HUES6 (cell line): ENCODE data around the gene CRACR2A.
A peak's percentile ranks its signal among the peaks of the same experiment; 100 is the strongest.

Experiments
- H3K27ac ChIP-seq: 2 replicates; pipeline ENCODE4 v1.7.0; 2013; ENCODE audit warnings: low read depth, mild to moderate bottlenecking, low read length, inconsistent platforms
- H3K27me3 ChIP-seq: 2 replicates; pipeline ENCODE4 v1.6.1; 2013; ENCODE audit warnings: low read length; ENCODE audit not compliant: control insufficient read depth, insufficient read depth
- H3K36me3 ChIP-seq: 2 replicates; pipeline ENCODE4 v1.6.1; 2013; ENCODE audit warnings: low read length; ENCODE audit not compliant: control insufficient read depth, insufficient read depth
- H3K4me1 ChIP-seq: 2 replicates; pipeline ENCODE4 v1.6.1; 2013; ENCODE audit warnings: low read length; ENCODE audit not compliant: control insufficient read depth, insufficient read depth
- H3K4me3 ChIP-seq: 2 replicates; pipeline ENCODE4 v1.5.1; 2013; ENCODE audit warnings: low read depth, low read length
- H3K9ac ChIP-seq: one replicate; pipeline ENCODE4 v1.6.1; 2013; ENCODE audit warnings: mild to moderate bottlenecking, low read length
- H3K9me3 ChIP-seq: 2 replicates; pipeline ENCODE4 v1.6.1; 2013; ENCODE audit warnings: low read depth, low read length; ENCODE audit not compliant: control insufficient read depth, insufficient read depth

CRACR2A gene

DNA sequence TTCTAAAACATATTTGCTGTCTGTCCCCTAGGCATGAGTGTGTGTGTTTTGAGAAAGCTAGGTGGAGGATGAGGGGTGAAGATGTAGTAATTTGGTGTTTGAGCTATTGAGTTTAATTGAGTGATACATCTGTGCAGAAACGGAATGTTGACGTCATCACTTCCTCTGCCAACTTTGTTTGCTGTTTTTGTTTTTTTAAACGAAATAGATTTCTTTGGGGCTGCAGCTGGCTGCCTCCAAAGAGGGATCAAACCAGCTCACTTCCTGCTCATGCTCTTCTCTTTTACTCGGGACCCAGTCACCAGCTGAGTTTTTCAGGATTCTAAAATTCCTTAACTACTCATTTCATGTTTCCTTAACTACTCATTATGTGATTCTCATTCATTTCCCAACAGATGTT, 19.5 kb upstream of the CRACR2A start:
- H3K4me3 ChIP-seq, result no peak overlapping the region
- no peak overlapping the region for H3K27ac ChIP-seq
- no peaks in the 10 kb centered on the region for H3K27me3 ChIP-seq
- no peak overlapping the region for H3K9ac ChIP-seq
- no peaks in the 10 kb centered on the region for H3K36me3 ChIP-seq
- no peaks in the 10 kb centered on the region for H3K9me3 ChIP-seq
- H3K4me1 ChIP-seq, result no peaks in the 10 kb centered on the region

DNA sequence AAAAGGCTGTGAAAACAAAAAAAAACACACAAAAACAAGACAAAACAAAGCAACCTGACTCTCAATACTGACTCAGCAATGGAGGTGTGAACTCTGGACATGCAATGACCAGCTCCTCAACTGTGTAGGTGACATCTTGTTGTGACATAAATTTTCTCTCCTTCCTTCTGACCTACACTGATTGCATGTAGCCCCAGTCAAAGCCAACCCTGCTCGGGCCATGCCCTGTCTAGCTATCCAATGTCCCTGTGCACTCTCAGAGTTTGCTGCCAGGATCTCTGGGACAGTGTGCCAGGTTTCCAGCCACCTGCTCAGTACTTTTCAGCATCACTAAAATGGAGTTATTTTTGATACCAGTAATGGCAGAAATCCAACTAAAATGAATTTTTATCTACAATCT, 18.9 kb upstream of the CRACR2A start:
- no peak overlapping the region for H3K27ac ChIP-seq

DNA sequence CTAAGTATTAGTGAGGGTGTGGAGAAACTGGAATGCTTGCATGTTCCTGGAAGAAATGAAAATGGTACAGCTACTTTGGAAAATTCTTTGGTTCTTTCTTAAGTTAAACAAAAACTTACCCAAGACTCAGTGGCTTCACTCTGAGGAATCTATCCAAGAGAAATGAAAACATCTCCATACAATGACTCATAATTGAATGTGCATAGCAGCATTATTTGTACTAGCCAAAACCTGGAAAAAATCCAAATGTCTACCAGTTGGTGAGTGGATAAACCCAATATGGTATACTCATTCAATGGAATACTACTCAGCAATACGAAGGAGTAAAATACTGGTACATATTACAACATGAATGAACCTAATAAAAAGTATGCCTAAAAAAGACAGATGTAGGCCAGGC, 18.0 kb upstream of the CRACR2A start:
- H3K27ac ChIP-seq, result no peak overlapping the region
- no peaks in the 10 kb centered on the region for H3K27me3 ChIP-seq
- no peak overlapping the region for H3K9ac ChIP-seq
- H3K4me3 ChIP-seq, result no peak overlapping the region
- H3K9me3 ChIP-seq, result no peaks in the 10 kb centered on the region
- H3K4me1 ChIP-seq, result no peaks in the 10 kb centered on the region
- H3K36me3 ChIP-seq, result no peaks in the 10 kb centered on the region

More for the DNA sequence above, 18.9 kb upstream of the CRACR2A start:
- Histone ChIP-seq H3K9me3 (no peaks in the 10 kb centered on the region), H3K36me3 (no peaks in the 10 kb centered on the region), H3K4me1 (no peaks in the 10 kb centered on the region), H3K27me3 (no peaks in the 10 kb centered on the region), H3K4me3 (no peak overlapping the region), H3K9ac (no peak overlapping the region)

DNA sequence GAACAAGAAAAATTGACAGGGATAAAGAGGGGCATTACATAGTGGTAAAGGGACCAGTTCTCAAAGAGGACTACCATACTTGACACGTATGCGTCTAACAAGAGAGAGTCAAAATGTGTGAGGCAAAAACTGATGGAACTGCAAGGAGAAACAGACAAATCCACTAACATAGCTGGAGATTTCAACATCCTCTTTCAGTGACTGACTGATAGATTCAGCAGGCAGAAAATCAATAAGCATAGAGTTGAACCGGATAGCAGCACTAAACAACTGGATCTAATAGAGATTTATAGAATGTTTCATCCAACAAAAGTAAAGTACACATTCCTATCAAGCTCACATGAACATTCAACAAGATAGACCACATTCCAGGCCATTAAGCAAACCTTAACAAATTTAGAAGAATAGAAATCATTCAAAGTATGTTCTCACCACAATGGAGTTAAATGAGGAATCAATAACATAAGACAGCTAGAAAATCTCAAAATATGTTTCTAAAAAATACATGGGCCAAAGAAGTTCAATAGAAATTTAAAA, 16.1 kb upstream of the CRACR2A start:
- Histone ChIP-seq H3K9me3 (no peaks in the 10 kb centered on the region), H3K27me3 (no peaks in the 10 kb centered on the region)

DNA sequence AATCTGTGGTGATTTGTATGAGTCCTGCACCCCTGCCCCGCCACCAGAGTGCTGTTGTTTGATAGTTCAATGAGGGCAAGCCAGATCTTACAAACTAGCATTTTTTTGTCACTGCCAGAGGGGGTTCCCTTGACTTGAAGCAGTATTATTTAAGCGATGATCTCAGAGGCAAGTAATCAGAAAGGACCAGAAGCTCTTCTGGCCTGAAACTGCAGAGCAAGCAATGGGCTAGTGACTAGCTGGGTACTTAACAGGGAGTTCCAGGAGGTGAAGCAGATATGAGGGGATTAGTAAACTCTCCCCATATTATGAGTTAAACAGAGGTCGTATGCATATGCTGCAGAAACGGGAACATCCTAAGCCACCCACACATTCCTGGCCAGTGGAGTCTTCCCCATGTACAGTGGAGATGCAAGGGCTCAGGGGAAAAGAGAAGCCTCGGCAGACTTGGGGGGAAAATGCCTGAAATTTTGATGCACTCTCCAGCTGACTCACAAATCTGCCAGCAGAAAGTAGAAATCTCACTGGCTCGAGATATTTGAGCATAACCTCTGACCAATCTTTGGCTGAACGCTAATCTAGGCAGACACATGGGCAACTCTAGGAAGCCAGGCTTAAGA, 8.3 kb upstream of the CRACR2A start:
- no peaks in the 10 kb centered on the region for H3K9me3 ChIP-seq
- H3K36me3 ChIP-seq, result no peaks in the 10 kb centered on the region
- no peaks in the 10 kb centered on the region for H3K27me3 ChIP-seq
- no peak overlapping the region for H3K27ac ChIP-seq
- H3K4me3 ChIP-seq, result no peak overlapping the region
- no peaks in the 10 kb centered on the region for H3K4me1 ChIP-seq
- H3K9ac ChIP-seq, result no peak overlapping the region

More for the DNA sequence above, 16.1 kb upstream of the CRACR2A start:
- no peak overlapping the region for H3K9ac ChIP-seq
- no peak overlapping the region for H3K27ac ChIP-seq
- no peaks in the 10 kb centered on the region for H3K4me1 ChIP-seq
- no peaks in the 10 kb centered on the region for H3K36me3 ChIP-seq
- H3K4me3 ChIP-seq, result no peak overlapping the region

DNA sequence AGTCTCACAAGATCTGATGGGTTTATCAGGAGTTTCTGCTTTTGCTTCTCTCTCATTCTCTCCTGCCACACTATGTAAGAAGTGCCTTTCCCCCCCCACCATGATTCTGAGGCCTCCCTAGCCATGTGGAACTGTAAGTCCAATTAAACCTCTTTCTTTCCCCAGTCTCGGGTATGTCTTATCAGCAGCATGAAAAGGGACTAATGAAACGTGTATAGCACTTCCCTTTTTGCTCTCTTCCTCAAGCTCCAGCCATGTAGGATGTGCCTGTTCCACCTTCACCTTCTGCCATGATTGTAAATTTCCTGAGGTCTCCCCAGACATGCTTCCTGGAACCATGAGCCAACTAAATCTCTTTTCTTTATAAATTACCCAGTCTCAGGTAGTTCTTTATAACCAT, 7.0 kb upstream of the CRACR2A start:
- Histone ChIP-seq H3K36me3 (no peaks in the 10 kb centered on the region), H3K9ac (no peak overlapping the region), H3K27me3 (no peaks in the 10 kb centered on the region), H3K4me3 (no peak overlapping the region), H3K9me3 (no peaks in the 10 kb centered on the region), H3K4me1 (no peaks in the 10 kb centered on the region), H3K27ac (no peak overlapping the region)

DNA sequence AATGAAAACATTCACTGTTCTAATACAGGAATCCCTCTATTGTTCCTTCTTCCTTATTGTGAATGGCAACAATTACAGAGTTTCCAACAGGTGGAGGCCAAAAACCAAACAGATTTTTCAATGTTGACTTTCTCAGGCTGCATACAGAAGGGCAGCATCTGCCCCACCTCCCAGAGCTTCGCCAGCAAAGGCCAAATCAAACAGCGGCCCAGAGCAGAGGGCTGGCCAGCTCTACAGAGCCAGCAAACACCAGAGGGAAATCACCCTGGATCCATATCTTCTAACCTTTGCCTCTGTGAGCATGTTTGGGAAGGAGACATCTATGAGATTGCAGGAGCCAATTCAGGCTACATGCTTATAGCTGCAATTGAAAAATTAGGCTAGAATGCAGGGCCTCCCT, 4.4 kb upstream of the CRACR2A start:
- Histone ChIP-seq H3K9me3 (no peaks in the 10 kb centered on the region), H3K27ac (no peak overlapping the region), H3K27me3 (peaks cover 6% of the 10 kb centered on the region), H3K36me3 (no peaks in the 10 kb centered on the region), H3K9ac (no peak overlapping the region), H3K4me1 (peaks cover 11% of the 10 kb centered on the region; the same call in 1 of the 2 replicates), H3K4me3 (no peak overlapping the region)

DNA sequence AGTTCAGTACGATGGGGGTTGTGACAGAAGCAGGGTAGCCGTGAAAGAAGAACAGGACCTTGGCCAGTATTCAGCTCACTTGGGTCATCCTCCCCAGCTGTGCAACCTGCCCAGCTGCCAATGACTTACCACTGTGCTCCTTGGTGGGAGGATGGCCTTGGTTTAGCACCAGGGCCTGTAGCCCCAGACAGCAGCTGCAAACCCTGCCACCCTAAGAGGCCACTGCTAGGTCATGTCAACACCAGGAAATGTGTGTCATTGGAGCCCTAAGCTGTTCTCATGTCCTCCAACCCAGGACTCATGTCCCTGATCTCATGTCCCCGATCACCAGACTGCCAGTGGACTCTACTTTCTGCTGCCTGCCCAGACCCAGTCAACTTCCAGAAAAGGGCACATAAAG, 3.0 kb upstream of the CRACR2A start:
- Histone ChIP-seq H3K4me1 (peaks cover 12% of the 10 kb centered on the region; the same call in 1 of the 2 replicates), H3K36me3 (no peaks in the 10 kb centered on the region), H3K27me3 (peaks cover 14% of the 10 kb centered on the region), H3K9ac (no peak overlapping the region), H3K9me3 (no peaks in the 10 kb centered on the region), H3K27ac (no peak overlapping the region), H3K4me3 (no peak overlapping the region)

DNA sequence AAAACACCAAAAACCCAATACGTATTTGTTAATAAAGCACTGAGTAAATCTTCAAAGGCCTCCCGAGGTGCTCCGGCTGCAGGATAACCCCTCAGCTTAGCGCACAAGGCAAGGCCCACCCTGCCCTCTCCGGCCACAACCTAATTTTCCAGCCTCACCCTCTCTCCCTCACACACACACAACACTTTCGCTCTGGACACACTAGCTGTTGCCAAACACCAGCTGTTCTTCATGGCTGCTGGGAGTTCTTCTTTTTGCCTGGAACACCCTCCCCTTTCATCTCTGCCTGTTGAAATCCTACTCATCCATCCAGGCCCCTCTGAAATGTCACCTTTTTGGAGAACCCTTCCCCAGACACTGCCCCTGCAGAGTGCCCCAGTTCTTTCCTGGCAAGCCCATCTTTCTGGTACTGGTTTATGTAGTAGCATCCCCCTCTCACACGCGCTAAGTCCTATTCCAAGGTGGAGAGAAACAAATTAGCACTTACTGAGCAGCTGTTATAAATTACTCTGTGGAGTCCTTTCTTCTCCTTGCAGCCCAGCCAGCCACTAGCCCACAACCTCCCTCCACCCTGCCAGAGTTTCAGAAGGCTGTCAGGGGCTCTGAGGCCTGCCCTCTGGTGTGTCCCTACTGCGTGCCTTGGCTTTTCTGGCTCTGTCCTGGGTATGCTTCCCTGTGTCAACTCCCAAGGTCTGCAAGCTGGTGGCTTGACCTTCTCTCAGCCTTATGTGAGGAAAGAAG, 805 bp upstream of the CRACR2A start:
- Histone ChIP-seq H3K4me1 (peaks cover 12% of the 10 kb centered on the region; the same call in 1 of the 2 replicates), H3K27me3 (peaks cover 14% of the 10 kb centered on the region), H3K9ac (no peak overlapping the region), H3K27ac (no peak overlapping the region), H3K9me3 (no peaks in the 10 kb centered on the region), H3K4me3 (peak overlapping the region; percentile 52), H3K36me3 (no peaks in the 10 kb centered on the region)

DNA sequence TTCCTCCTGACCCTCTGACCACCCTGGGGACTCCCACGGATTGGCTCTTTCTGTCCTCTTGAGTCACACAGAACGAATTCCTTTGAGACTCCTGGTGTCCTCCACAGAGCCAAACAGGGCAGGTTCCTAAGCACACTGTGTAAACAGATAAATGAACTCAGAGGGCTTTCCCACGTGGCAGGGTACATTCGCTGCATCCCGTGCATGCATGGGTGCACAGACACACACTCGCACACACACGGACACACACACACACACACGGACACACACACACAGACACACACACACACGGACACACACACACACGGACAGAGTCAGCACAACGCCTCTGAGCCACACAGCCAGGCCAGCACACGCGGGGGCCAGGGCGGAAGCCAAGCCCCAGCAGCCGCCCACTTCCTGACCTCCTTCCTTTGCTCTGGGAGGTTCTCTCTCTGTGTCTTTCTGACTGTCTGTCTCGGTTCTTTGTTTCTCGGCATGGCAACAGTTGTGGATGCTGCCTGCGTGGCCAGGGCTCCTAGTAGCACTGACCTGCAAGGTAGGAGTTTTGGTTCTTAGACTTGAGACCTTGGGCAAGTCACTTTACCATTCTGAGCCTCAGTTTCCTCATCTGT, 706 bp downstream of the CRACR2A start:
- Histone ChIP-seq H3K4me3 (peak overlapping the region; percentile 52), H3K9ac (no peak overlapping the region), H3K9me3 (no peaks in the 10 kb centered on the region), H3K27me3 (peaks cover 14% of the 10 kb centered on the region), H3K27ac (no peak overlapping the region), H3K36me3 (no peaks in the 10 kb centered on the region), H3K4me1 (peaks cover 12% of the 10 kb centered on the region; the same call in 1 of the 2 replicates)
